Occipital lobe (tissue), 3 donors: Measurements from ENCODE around the gene TCF7. TPM values are rescaled to one million over a fixed set of nuclear protein-coding genes. Genes with fewer than 3 reads are reported as not detected.

Experiments used
- DNase-seq: peaks from one replicate; lab custom pipeline; 2025; lab: John Stamatoyannopoulos, UW
- small RNA-seq: library from RNA; depleted of rRNA; stranded (forward); fragments of <200 nt; gene quantifications from one replicate; pipeline ENCODE3, GENCODE V24; 2014
- total RNA-seq: library from RNA; depleted of rRNA; stranded (reverse); fragments of >200 nt; gene quantifications from one replicate; pipeline ENCODE4 v1.2.3, GENCODE V29; 2014

TCF7 gene
- total RNA-seq, 1 donor from 2014 or later, result not detected

- DNase-seq, result no peak
Measured at GRCh38 chr5:134177369-134178095, 63.1 kb downstream of the TCF7 start.

GRCh38 chr5:134178096-134178419 is 63.6 kb downstream of the TCF7 start:
- DNase-seq, result no peak

GRCh38 chr5:134183481-134183880 is 69.0 kb downstream of the TCF7 start:
- no peak for DNase-seq

- peak; percentile 15 for DNase-seq
Measured at GRCh38 chr5:134184155-134185135, 70.0 kb downstream of the TCF7 start.

- no peak for DNase-seq
Measured at GRCh38 chr5:134188092-134188491, 73.6 kb downstream of the TCF7 start.

- DNase-seq, result no peak
Measured at GRCh38 chr5:134189031-134189430, 74.5 kb downstream of the TCF7 start.

GRCh38 chr5:134195666-134196065 is 81.2 kb downstream of the TCF7 start:
- DNase-seq, result no peak

Small RNAs within 50 kb of the gene (small RNA-seq; reads per million reads assigned to genes)
- not detected for gene AC008608.1

Other genes starting within 250 kb of the TCF7 start
- gene C5orf15, start 146.1 kb upstream of the TCF7 start, total RNA-seq, result 56.3 TPM
- 209 TPM for gene VDAC1, start 109.7 kb upstream of the TCF7 start, total RNA-seq
- 178 TPM for gene SKP1, start 62.3 kb downstream of the TCF7 start, total RNA-seq
- gene PPP2CA, start 111.4 kb downstream of the TCF7 start, total RNA-seq, result 128 TPM